ENCODE measurements around the gene MYOG. TPM values are rescaled to one million over a fixed set of nuclear protein-coding genes. Genes with fewer than 3 reads are reported as not detected.

The MYOG gene
- total RNA-seq, 3 donors from 2014 or later (not counting 1 experiment from before 2014, with no cell fraction given) = not detected

DNA sequence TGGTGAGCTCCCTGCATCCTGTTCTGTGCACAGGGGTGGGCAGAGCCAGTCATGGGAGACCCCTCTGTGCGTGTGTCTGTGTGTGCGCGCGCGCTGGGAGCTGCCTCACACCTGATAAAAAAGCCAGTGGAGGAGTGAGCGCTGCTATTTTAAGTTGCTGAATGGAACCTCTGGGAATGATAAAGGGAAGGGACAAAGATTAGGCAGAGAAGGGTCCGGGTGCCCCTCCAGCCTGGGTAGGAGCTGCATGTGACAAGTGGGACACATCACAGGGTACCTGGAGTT is 42.6 kb upstream of the MYOG start:
- H3K4me1 ChIP-seq (ENCODE audit: control insufficient read depth, insufficient read depth, low read length) = peaks cover 18% of the 10 kb centered on the region
- H3K27ac Mint-ChIP-seq = no peak overlapping the region
- TF ChIP-seq, protein P1, sequence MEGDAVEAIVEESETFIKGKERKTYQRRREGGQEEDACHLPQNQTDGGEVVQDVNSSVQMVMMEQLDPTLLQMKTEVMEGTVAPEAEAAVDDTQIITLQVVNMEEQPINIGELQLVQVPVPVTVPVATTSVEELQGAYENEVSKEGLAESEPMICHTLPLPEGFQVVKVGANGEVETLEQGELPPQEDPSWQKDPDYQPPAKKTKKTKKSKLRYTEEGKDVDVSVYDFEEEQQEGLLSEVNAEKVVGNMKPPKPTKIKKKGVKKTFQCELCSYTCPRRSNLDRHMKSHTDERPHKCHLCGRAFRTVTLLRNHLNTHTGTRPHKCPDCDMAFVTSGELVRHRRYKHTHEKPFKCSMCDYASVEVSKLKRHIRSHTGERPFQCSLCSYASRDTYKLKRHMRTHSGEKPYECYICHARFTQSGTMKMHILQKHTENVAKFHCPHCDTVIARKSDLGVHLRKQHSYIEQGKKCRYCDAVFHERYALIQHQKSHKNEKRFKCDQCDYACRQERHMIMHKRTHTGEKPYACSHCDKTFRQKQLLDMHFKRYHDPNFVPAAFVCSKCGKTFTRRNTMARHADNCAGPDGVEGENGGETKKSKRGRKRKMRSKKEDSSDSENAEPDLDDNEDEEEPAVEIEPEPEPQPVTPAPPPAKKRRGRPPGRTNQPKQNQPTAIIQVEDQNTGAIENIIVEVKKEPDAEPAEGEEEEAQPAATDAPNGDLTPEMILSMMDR (IDR thresholded peaks at IDR 0.05) = no peak
- peaks cover 8% of the 10 kb centered on the region for H3K27me3 ChIP-seq (ENCODE audit: control insufficient read depth, insufficient read depth, low read length)
- H3K36me3 ChIP-seq (ENCODE audit: control insufficient read depth, insufficient read depth, low read length) = no peaks in the 10 kb centered on the region
- ATAC-seq (no peak), DNase-seq (no peak)
- H3K9me3 Mint-ChIP-seq = no peaks in the 10 kb centered on the region
- no peak overlapping the region for H3K27ac ChIP-seq (ENCODE audit: low read length)
- H3K9me3 ChIP-seq (ENCODE audit: control insufficient read depth, insufficient read depth, low read length) = no peaks in the 10 kb centered on the region
- H3K36me3 Mint-ChIP-seq = no peaks in the 10 kb centered on the region
- H3K4me1 Mint-ChIP-seq = peaks cover 0 to 8% of the 10 kb centered on the region in 2 donors
- H3K27me3 Mint-ChIP-seq (ENCODE audit: low read depth in 2 of 2) = peaks cover 52 to 54% of the 10 kb centered on the region in 2 donors
- no peak overlapping the region for H3K4me3 Mint-ChIP-seq
- intact Hi-C loops (cut with micrococcal nuclease) = no loop called here
- H3K4me3 ChIP-seq (ENCODE audit: low read length) = no peak overlapping the region
- whole genome bisulfite sequencing (ENCODE audit: insufficient coverage) = 36% methylated on average over 7 of the region's 7 CpGs

DNA sequence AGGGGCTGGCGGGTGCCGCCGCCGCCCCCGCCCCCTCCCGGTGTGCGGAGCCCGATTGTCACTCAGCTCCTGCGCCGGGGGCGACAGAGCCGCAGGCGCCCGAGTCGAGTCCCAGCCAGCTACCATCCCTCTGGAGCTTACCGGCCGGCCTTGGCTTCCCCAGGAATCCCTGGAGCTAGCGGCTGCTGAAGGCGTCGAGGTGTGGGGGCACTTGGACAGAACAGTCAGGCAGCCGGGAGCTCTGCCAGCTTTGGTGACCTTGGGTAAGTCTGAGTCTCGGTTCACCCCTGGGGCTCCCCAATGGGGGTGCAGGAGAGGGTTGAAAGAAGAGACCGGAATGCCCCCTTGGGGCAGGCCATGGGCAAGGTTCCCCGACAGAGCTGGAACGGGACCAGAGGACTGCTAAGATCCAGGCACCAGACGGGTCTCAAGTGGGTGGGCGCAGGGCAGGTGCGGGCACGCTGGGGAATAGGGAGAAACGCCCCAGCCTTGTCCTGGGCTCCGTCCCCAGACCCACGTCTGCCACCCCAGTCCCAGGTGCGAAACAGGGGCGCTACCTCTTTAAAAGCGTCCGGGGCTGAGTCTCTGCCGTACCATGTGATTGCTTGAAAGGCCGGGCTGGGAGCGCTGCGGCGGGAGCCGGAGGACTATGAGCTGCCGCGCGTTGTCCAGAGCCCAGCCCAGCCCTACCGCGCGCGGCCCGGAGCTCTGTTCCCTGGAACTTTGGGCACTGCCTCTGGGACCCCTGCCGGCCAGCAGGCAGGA is 42.0 kb upstream of the MYOG start, which contains the start of gene ADORA1:
ADORA1 (plus strand) TSS at position 61 of the 765 bp plus-strand sequence. CDS start 1,116 bp downstream, outside the sequence.
- H3K4me1 Mint-ChIP-seq = peaks cover 0 to 8% of the 10 kb centered on the region in 2 donors
- H3K9me3 Mint-ChIP-seq = no peaks in the 10 kb centered on the region
- Histone ChIP-seq H3K4me1 (ENCODE audit: control insufficient read depth, insufficient read depth, low read length) (peaks cover 18% of the 10 kb centered on the region), H3K36me3 (ENCODE audit: control insufficient read depth, insufficient read depth, low read length) (no peaks in the 10 kb centered on the region), H3K4me3 (ENCODE audit: low read length) (no peak within 1 kb of the TSS), H3K9me3 (ENCODE audit: control insufficient read depth, insufficient read depth, low read length) (no peaks in the 10 kb centered on the region), H3K27ac (ENCODE audit: low read length) (no peak within 1 kb of the TSS), H3K27me3 (ENCODE audit: control insufficient read depth, insufficient read depth, low read length) (peaks cover 8% of the 10 kb centered on the region)
- no peak within 1 kb of the TSS for H3K27ac Mint-ChIP-seq
- peaks cover 52 to 54% of the 10 kb centered on the region in 2 donors for H3K27me3 Mint-ChIP-seq (ENCODE audit: low read depth in 2 of 2)
- H3K4me3 Mint-ChIP-seq = no peak within 1 kb of the TSS
- TF ChIP-seq, protein P1 (IDR thresholded peaks at IDR 0.05) = no peak
- 2% methylated on average over 51 of the region's 51 CpGs for WGBS (ENCODE audit: insufficient coverage)
- intact Hi-C loops (cut with micrococcal nuclease) = no loop called here
- DNase-seq (no peak), ATAC-seq (no peak)
- no peaks in the 10 kb centered on the region for H3K36me3 Mint-ChIP-seq

DNA sequence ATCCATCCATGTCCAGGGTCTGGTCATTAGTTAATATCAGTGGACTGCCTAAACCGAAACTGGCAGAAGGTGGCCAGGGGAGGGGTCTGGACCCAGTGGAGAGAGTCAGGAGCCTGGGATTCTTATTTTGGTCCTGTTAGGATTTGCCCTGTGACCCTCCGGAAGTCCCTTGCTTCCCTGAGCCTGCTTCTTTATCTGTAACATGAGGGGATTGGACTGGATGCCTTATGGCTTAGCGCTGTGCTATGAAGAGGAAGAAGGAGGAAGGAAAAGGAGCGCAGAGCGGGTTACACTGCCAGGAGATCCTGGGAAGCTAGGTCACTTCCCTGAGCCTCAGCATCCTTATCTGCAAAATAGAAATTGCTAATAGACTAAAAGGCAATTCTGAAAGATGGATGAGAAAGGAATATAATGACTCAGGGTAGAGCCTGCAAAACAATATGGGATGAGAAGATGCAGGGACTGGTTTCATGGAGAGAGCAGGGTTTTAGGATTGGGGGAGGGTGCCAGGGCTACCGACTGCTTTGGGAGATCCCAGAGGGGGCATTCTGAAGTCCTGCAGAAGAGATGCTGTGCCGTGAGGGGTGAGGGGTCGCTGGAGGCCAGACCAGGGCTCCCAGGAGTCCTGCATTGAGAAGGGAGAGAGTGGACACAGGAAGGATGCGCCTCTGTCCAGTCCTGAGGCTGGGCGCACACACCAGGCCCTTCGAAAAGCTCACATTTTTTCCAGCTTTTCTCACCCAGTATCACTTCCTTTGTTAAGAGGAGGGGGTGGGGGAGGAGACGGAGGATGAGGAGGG is 41.3 kb upstream of the MYOG start:
- Mint-ChIP-seq H3K36me3 (no peaks in the 10 kb centered on the region), H3K4me3 (no peak overlapping the region), H3K4me1 (peaks cover 0 to 8% of the 10 kb centered on the region in 2 donors), H3K9me3 (no peaks in the 10 kb centered on the region), H3K27me3 (ENCODE audit: low read depth in 2 of 2) (peaks cover 54 to 55% of the 10 kb centered on the region in 2 donors), H3K27ac (no peak overlapping the region)
- ATAC-seq = no peak
- H3K9me3 ChIP-seq (ENCODE audit: control insufficient read depth, insufficient read depth, low read length) = no peaks in the 10 kb centered on the region
- TF ChIP-seq, protein P1 (IDR thresholded peaks at IDR 0.05) = no peak
- no peak for DNase-seq
- 14% methylated on average over 10 of the region's 12 CpGs for WGBS (ENCODE audit: insufficient coverage)
- peaks cover 18% of the 10 kb centered on the region for H3K4me1 ChIP-seq (ENCODE audit: control insufficient read depth, insufficient read depth, low read length)
- peaks cover 8% of the 10 kb centered on the region for H3K27me3 ChIP-seq (ENCODE audit: control insufficient read depth, insufficient read depth, low read length)
- no peak overlapping the region for H3K27ac ChIP-seq (ENCODE audit: low read length)
- intact Hi-C loops (cut with micrococcal nuclease) = no loop called here
- no peak overlapping the region for H3K4me3 ChIP-seq (ENCODE audit: low read length)
- H3K36me3 ChIP-seq (ENCODE audit: control insufficient read depth, insufficient read depth, low read length) = no peaks in the 10 kb centered on the region

Measured in natural killer cell (primary cell).